ENCODE results near the gene GRID1.

The GRID1 gene

GRCh38 chr10:86191166-86191565 is 175.4 kb downstream of the GRID1 start:
- H3K4me1 ChIP-seq (ENCODE audit: insufficient read depth, low read length, severe bottlenecking) = no peaks in the 10 kb centered on the region
- no peaks in the 10 kb centered on the region for H3K9me3 ChIP-seq (ENCODE audit: low read length)
- H3K27ac ChIP-seq (ENCODE audit: low read depth, low read length, poor library complexity, severe bottlenecking) = no peak overlapping the region
- H3K4me2 ChIP-seq (ENCODE audit: low read length) = no peak overlapping the region
- no peaks in the 10 kb centered on the region for H3F3A ChIP-seq (ENCODE audit: insufficient read depth, low read length)
- H3K4me3 ChIP-seq (ENCODE audit: low read depth, low read length, poor library complexity, severe bottlenecking) = no peak overlapping the region
- no peak for TF ChIP-seq EZH2 (IDR thresholded peaks at IDR 0.05; ENCODE audit: borderline replicate concordance, low read length)
- H3K9ac ChIP-seq (ENCODE audit: low read length) = no peak overlapping the region
- H3K27me3 ChIP-seq (ENCODE audit: insufficient read depth, low read length) = no peaks in the 10 kb centered on the region
- no peaks in the 10 kb centered on the region for H3K36me3 ChIP-seq (ENCODE audit: insufficient read depth, low read length)
- H4K20me1 ChIP-seq (ENCODE audit: insufficient read depth, low read length) = no peaks in the 10 kb centered on the region
- H3K79me2 ChIP-seq (ENCODE audit: insufficient read depth, low read length) = no peaks in the 10 kb centered on the region
- H3K9me2 ChIP-seq (ENCODE audit: low read depth, low read length) = no peaks in the 10 kb centered on the region
- no peak overlapping the region for H2AFZ ChIP-seq (ENCODE audit: low read length)

GRCh38 chr10:86190291-86190690 is 176.3 kb downstream of the GRID1 start:
- H4K20me1 ChIP-seq (ENCODE audit: insufficient read depth, low read length) = no peaks in the 10 kb centered on the region
- H2AFZ ChIP-seq (ENCODE audit: low read length) = no peak overlapping the region
- no peak overlapping the region for H3K4me3 ChIP-seq (ENCODE audit: low read depth, low read length, poor library complexity, severe bottlenecking)
- TF ChIP-seq CTCF (IDR thresholded peaks at IDR 0.05; ENCODE audit: low read length) = no peak
- TF ChIP-seq EZH2 (IDR thresholded peaks at IDR 0.05; ENCODE audit: borderline replicate concordance, low read length) = no peak
- no peaks in the 10 kb centered on the region for H3K27me3 ChIP-seq (ENCODE audit: insufficient read depth, low read length)
- H3K4me2 ChIP-seq (ENCODE audit: low read length) = no peak overlapping the region
- H3F3A ChIP-seq (ENCODE audit: insufficient read depth, low read length) = no peaks in the 10 kb centered on the region
- H3K9me3 ChIP-seq (ENCODE audit: low read length) = no peaks in the 10 kb centered on the region
- H3K9ac ChIP-seq (ENCODE audit: low read length) = no peak overlapping the region
- no peaks in the 10 kb centered on the region for H3K9me2 ChIP-seq (ENCODE audit: low read depth, low read length)
- H3K27ac ChIP-seq (ENCODE audit: low read depth, low read length, poor library complexity, severe bottlenecking) = no peak overlapping the region
- H3K36me3 ChIP-seq (ENCODE audit: insufficient read depth, low read length) = no peaks in the 10 kb centered on the region
- no peaks in the 10 kb centered on the region for H3K79me2 ChIP-seq (ENCODE audit: insufficient read depth, low read length)
- no peaks in the 10 kb centered on the region for H3K4me1 ChIP-seq (ENCODE audit: insufficient read depth, low read length, severe bottlenecking)

GRCh38 chr10:86189891-86190290 is 176.7 kb downstream of the GRID1 start:
- H3K4me1 ChIP-seq (ENCODE audit: insufficient read depth, low read length, severe bottlenecking) = no peaks in the 10 kb centered on the region
- H3K9me3 ChIP-seq (ENCODE audit: low read length) = no peaks in the 10 kb centered on the region
- no peaks in the 10 kb centered on the region for H3K9me2 ChIP-seq (ENCODE audit: low read depth, low read length)
- no peaks in the 10 kb centered on the region for H3K36me3 ChIP-seq (ENCODE audit: insufficient read depth, low read length)
- no peak overlapping the region for H2AFZ ChIP-seq (ENCODE audit: low read length)
- no peak overlapping the region for H3K9ac ChIP-seq (ENCODE audit: low read length)
- H3K4me3 ChIP-seq (ENCODE audit: low read depth, low read length, poor library complexity, severe bottlenecking) = no peak overlapping the region
- no peak overlapping the region for H3K4me2 ChIP-seq (ENCODE audit: low read length)
- TF ChIP-seq EZH2 (IDR thresholded peaks at IDR 0.05; ENCODE audit: borderline replicate concordance, low read length) (no peak), CTCF (IDR thresholded peaks at IDR 0.05; ENCODE audit: low read length) (no peak)
- no peaks in the 10 kb centered on the region for H3K27me3 ChIP-seq (ENCODE audit: insufficient read depth, low read length)
- H4K20me1 ChIP-seq (ENCODE audit: insufficient read depth, low read length) = no peaks in the 10 kb centered on the region
- no peaks in the 10 kb centered on the region for H3K79me2 ChIP-seq (ENCODE audit: insufficient read depth, low read length)
- no peak overlapping the region for H3K27ac ChIP-seq (ENCODE audit: low read depth, low read length, poor library complexity, severe bottlenecking)
- no peaks in the 10 kb centered on the region for H3F3A ChIP-seq (ENCODE audit: insufficient read depth, low read length)

- TF ChIP-seq EZH2 (IDR thresholded peaks at IDR 0.05; ENCODE audit: borderline replicate concordance, low read length) = no peak
- no peak overlapping the region for H2AFZ ChIP-seq (ENCODE audit: low read length)
- no peak overlapping the region for H3K27ac ChIP-seq (ENCODE audit: low read depth, low read length, poor library complexity, severe bottlenecking)
- no peaks in the 10 kb centered on the region for H3K79me2 ChIP-seq (ENCODE audit: insufficient read depth, low read length)
- H3K36me3 ChIP-seq (ENCODE audit: insufficient read depth, low read length) = no peaks in the 10 kb centered on the region
- no peaks in the 10 kb centered on the region for H3F3A ChIP-seq (ENCODE audit: insufficient read depth, low read length)
- H3K9me3 ChIP-seq (ENCODE audit: low read length) = no peaks in the 10 kb centered on the region
- no peaks in the 10 kb centered on the region for H3K4me1 ChIP-seq (ENCODE audit: insufficient read depth, low read length, severe bottlenecking)
- H3K4me3 ChIP-seq (ENCODE audit: low read depth, low read length, poor library complexity, severe bottlenecking) = no peak overlapping the region
- H4K20me1 ChIP-seq (ENCODE audit: insufficient read depth, low read length) = no peaks in the 10 kb centered on the region
- H3K9me2 ChIP-seq (ENCODE audit: low read depth, low read length) = no peaks in the 10 kb centered on the region
- H3K4me2 ChIP-seq (ENCODE audit: low read length) = no peak overlapping the region
- H3K9ac ChIP-seq (ENCODE audit: low read length) = no peak overlapping the region
- no peaks in the 10 kb centered on the region for H3K27me3 ChIP-seq (ENCODE audit: insufficient read depth, low read length)
These were observed 177.6 kb downstream of the GRID1 start for GRCh38 chr10:86188796-86189558.
